Glutamatergic neuron (in vitro differentiated cells): Measurements from ENCODE around the gene TBL1XR1. TPM values are rescaled to one million over a fixed set of nuclear protein-coding genes. Genes with fewer than 3 reads are reported as not detected.

Experiments
- DNase-seq: peaks from one replicate; pipeline ENCODE4 v3.0.0; 2022
- H3K27ac Mint-ChIP-seq: one replicate; pipeline ENCODE4 v1.8.0; 2020; ENCODE audit warnings: mild to moderate bottlenecking, mixed read lengths, inconsistent platforms; ENCODE audit not compliant: unreplicated experiment
- H3K27me3 Mint-ChIP-seq: one replicate; pipeline ENCODE4 v1.8.0; 2020; ENCODE audit warnings: mild to moderate bottlenecking, moderate library complexity, mixed read lengths, inconsistent platforms; ENCODE audit not compliant: unreplicated experiment
- H3K36me3 Mint-ChIP-seq: one replicate; pipeline ENCODE4 v1.8.0; 2020; ENCODE audit warnings: mild to moderate bottlenecking, mixed read lengths, inconsistent platforms; ENCODE audit not compliant: unreplicated experiment
- H3K4me1 Mint-ChIP-seq: one replicate; pipeline ENCODE4 v1.8.0; 2020; ENCODE audit warnings: mild to moderate bottlenecking, low read depth, mixed read lengths, inconsistent platforms; ENCODE audit not compliant: unreplicated experiment
- H3K4me3 Mint-ChIP-seq: one replicate; pipeline ENCODE4 v1.8.0; 2020; ENCODE audit warnings: mild to moderate bottlenecking, mixed read lengths, inconsistent platforms; ENCODE audit not compliant: unreplicated experiment
- H3K9me3 Mint-ChIP-seq: one replicate; pipeline ENCODE4 v1.8.0; 2020; ENCODE audit warnings: mild to moderate bottlenecking, moderate library complexity, mixed read lengths, inconsistent platforms; ENCODE audit not compliant: unreplicated experiment
- CTCF ChIP-seq: fragments of 200-600 bp; sonication (generic); IDR thresholded peaks from one replicate; pipeline ENCODE4 v1.5.0; 2021; ENCODE audit not compliant: partially characterized antibody, unreplicated experiment
- total RNA-seq: library from RNA; stranded (reverse); fragmentation: NEBNext Ultra II Directional; extraction: Animal tissue kit (Norgen Biotek cat#: 25700); gene quantifications from one replicate; pipeline ENCODE4 v1.2.1, GENCODE V29; 2021; ENCODE audit not compliant: unreplicated experiment

The TBL1XR1 gene
- total RNA-seq, 1 donor from 2014 or later: 101 TPM

- H3K9me3 Mint-ChIP-seq: no peaks in the 10 kb centered on the region
- no peak overlapping the region for H3K4me3 Mint-ChIP-seq
- no peaks in the 10 kb centered on the region for H3K27me3 Mint-ChIP-seq
- TF ChIP-seq CTCF: no peak
- H3K27ac Mint-ChIP-seq: no peak overlapping the region
- no peak for DNase-seq
- no peaks in the 10 kb centered on the region for H3K36me3 Mint-ChIP-seq
- no peaks in the 10 kb centered on the region for H3K4me1 Mint-ChIP-seq
Measured at GRCh38 chr3:177213801-177214535, 16.7 kb upstream of the TBL1XR1 start.

GRCh38 chr3:177212756-177213155 is 15.5 kb upstream of the TBL1XR1 start:
- Mint-ChIP-seq H3K36me3 (no peaks in the 10 kb centered on the region), H3K4me1 (no peaks in the 10 kb centered on the region), H3K27ac (no peak overlapping the region), H3K4me3 (no peak overlapping the region), H3K27me3 (no peaks in the 10 kb centered on the region), H3K9me3 (no peaks in the 10 kb centered on the region)
- DNase-seq: no peak
- TF ChIP-seq CTCF: no peak

- Mint-ChIP-seq H3K4me3 (no peak overlapping the region), H3K4me1 (no peaks in the 10 kb centered on the region), H3K27me3 (no peaks in the 10 kb centered on the region), H3K27ac (no peak overlapping the region), H3K9me3 (no peaks in the 10 kb centered on the region), H3K36me3 (no peaks in the 10 kb centered on the region)
- no peak for TF ChIP-seq CTCF
- DNase-seq: no peak
Measured at GRCh38 chr3:177212278-177212610, 15.0 kb upstream of the TBL1XR1 start.

GRCh38 chr3:177211503-177212277 is 14.4 kb upstream of the TBL1XR1 start:
- Mint-ChIP-seq H3K27ac (no peak overlapping the region), H3K4me3 (no peak overlapping the region), H3K27me3 (no peaks in the 10 kb centered on the region), H3K36me3 (no peaks in the 10 kb centered on the region), H3K9me3 (no peaks in the 10 kb centered on the region), H3K4me1 (no peaks in the 10 kb centered on the region)
- TF ChIP-seq CTCF: no peak
- no peak for DNase-seq
